DND-41 (cell line): ENCODE results near the gene NAT8L.

ENCODE experiments used
- CTCF ChIP-seq: IDR thresholded peaks from 2 replicates; pipeline ENCODE4 v1.5.1; 2012; ENCODE audit warnings: borderline replicate concordance, low read length, moderate library complexity, mild to moderate bottlenecking; ENCODE audit not compliant: poor library complexity, severe bottlenecking; ENCODE audit errors: extremely low read depth
- EZH2 ChIP-seq: IDR thresholded peaks from 3 replicates; pipeline ENCODE4 v1.6.1; 2012; ENCODE audit warnings: borderline replicate concordance, low read depth, mild to moderate bottlenecking, moderate library complexity, low read length, inconsistent platforms; ENCODE audit not compliant: severe bottlenecking

- TF ChIP-seq EZH2 (no peak), CTCF (no peak)
These were observed 33.0 kb downstream of the NAT8L start for GRCh38 chr4:2091990-2092668.
